ENCODE results near the gene MET. TPM values are rescaled to one million over a fixed set of nuclear protein-coding genes. Genes with fewer than 3 reads are reported as not detected.

MET gene
- total and polyA plus RNA-seq, 2 of the 8 experiments (the other 6 are each of a cell fraction or from before 2014, with no cell fraction given), result 3.5 to 12.9 TPM

GRCh38 chr7:116811768-116812167 is 139.8 kb downstream of the MET start (continued):
- no peak for TF ChIP-seq PHF8 (conservative IDR thresholded peaks at IDR 0.05; ENCODE audit: low read depth, low read length)
- TF ChIP-seq POLR2AphosphoS5 (IDR thresholded peaks at IDR 0.05; ENCODE audit: low read depth, low read length), result no peak
- TF ChIP-seq SP1 (IDR thresholded peaks at IDR 0.05; ENCODE audit: low read depth, low read length), result no peak
- TF ChIP-seq SIX5 (IDR thresholded peaks at IDR 0.05; ENCODE audit: low read depth, low read length), result no peak
